NT2/D1 (cell line): ENCODE measurements around the gene CIAO2B.
A peak's percentile ranks its signal among the peaks of the same experiment; 100 is the strongest.

Source experiments
- DNase-seq: peaks from one replicate; pipeline ENCODE4 v3.0.0-alpha.2; 2011; ENCODE audit warnings: low read depth, low spot score
- H3K27me3 ChIP-seq: 2 replicates; pipeline ENCODE4 v1.6.0; 2011; ENCODE audit warnings: mild to moderate bottlenecking; ENCODE audit not compliant: insufficient read length, insufficient read depth
- H3K36me3 ChIP-seq: 2 replicates; pipeline ENCODE4 v1.6.1; 2011; ENCODE audit warnings: mild to moderate bottlenecking, low read length, mixed read lengths; ENCODE audit not compliant: insufficient read depth, insufficient read length
- H3K4me1 ChIP-seq: 2 replicates; pipeline ENCODE4 v1.5.1; 2011; ENCODE audit not compliant: insufficient read depth, insufficient read length
- H3K4me3 ChIP-seq: 2 replicates; pipeline ENCODE4 v1.5.1; 2011; ENCODE audit warnings: low read depth; ENCODE audit not compliant: insufficient read length
- H3K9ac ChIP-seq: 2 replicates; pipeline ENCODE4 v1.6.0; 2011; ENCODE audit warnings: low read depth; ENCODE audit not compliant: insufficient read length
- H3K9me3 ChIP-seq: 2 replicates; pipeline ENCODE4 v1.5.1; 2011; ENCODE audit warnings: mild to moderate bottlenecking, low read length; ENCODE audit not compliant: insufficient read depth
- SUZ12 ChIP-seq: IDR thresholded peaks from 2 replicates; pipeline ENCODE4 v1.6.1; 2011; ENCODE audit not compliant: insufficient read length, insufficient read depth; ENCODE audit errors: extremely low read depth
- YY1 ChIP-seq: IDR thresholded peaks from 2 replicates; pipeline ENCODE4 v1.6.1; 2011; ENCODE audit not compliant: insufficient read length, insufficient read depth
- ZNF274 ChIP-seq: IDR thresholded peaks from 2 replicates; pipeline ENCODE4 v1.6.1; 2011; ENCODE audit warnings: mild to moderate bottlenecking, low read depth, low read length

The CIAO2B gene

GRCh38 chr16:66933776-66934137 is 445 bp downstream of the CIAO2B start:
- DNase-seq, result no peak
- Histone ChIP-seq H3K9me3 (no peaks in the 10 kb centered on the region), H3K4me1 (peaks cover 9% of the 10 kb centered on the region), H3K9ac (peak overlapping the region; percentile 99), H3K27me3 (no peaks in the 10 kb centered on the region), H3K36me3 (peaks cover 38% of the 10 kb centered on the region), H3K4me3 (peak overlapping the region; percentile 96)
- TF ChIP-seq YY1 (no peak), ZNF274 (no peak), SUZ12 (no peak)

GRCh38 chr16:66932076-66932475 is 2.1 kb downstream of the CIAO2B start:
- no peaks in the 10 kb centered on the region for H3K9me3 ChIP-seq

GRCh38 chr16:66931665-66932064 is 2.5 kb downstream of the CIAO2B start:
- no peak overlapping the region for H3K9ac ChIP-seq

More at GRCh38 chr16:66932076-66932475, 2.1 kb downstream of the CIAO2B start:
- no peak overlapping the region for H3K4me3 ChIP-seq
- H3K27me3 ChIP-seq, result peaks cover 4% of the 10 kb centered on the region
- H3K36me3 ChIP-seq, result peaks cover 22% of the 10 kb centered on the region
- TF ChIP-seq YY1 (no peak), ZNF274 (no peak), SUZ12 (no peak)
- H3K4me1 ChIP-seq, result peaks cover 22% of the 10 kb centered on the region
- DNase-seq, result no peak
- no peak overlapping the region for H3K9ac ChIP-seq

GRCh38 chr16:66930189-66930588 is 4.0 kb downstream of the CIAO2B start:
- DNase-seq, result no peak
- peaks cover 23% of the 10 kb centered on the region for H3K27me3 ChIP-seq

More at GRCh38 chr16:66931665-66932064, 2.5 kb downstream of the CIAO2B start:
- Histone ChIP-seq H3K27me3 (peaks cover 8% of the 10 kb centered on the region), H3K4me1 (peaks cover 24% of the 10 kb centered on the region), H3K4me3 (no peak overlapping the region), H3K36me3 (peaks cover 19% of the 10 kb centered on the region), H3K9me3 (no peaks in the 10 kb centered on the region)
- DNase-seq, result no peak
- no peak for TF ChIP-seq ZNF274
- no peak for TF ChIP-seq SUZ12
- TF ChIP-seq YY1, result no peak

GRCh38 chr16:66928702-66929388 is 5.4 kb downstream of the CIAO2B start:
- H3K4me3 ChIP-seq, result no peak overlapping the region
- TF ChIP-seq ZNF274 (no peak), SUZ12 (no peak), YY1 (no peak)
- no peaks in the 10 kb centered on the region for H3K9me3 ChIP-seq
- H3K9ac ChIP-seq, result no peak overlapping the region
- peaks cover 36% of the 10 kb centered on the region for H3K27me3 ChIP-seq
- no peak for DNase-seq
- peaks cover 25% of the 10 kb centered on the region for H3K4me1 ChIP-seq
- peaks cover 17% of the 10 kb centered on the region for H3K36me3 ChIP-seq

More at GRCh38 chr16:66930189-66930588, 4.0 kb downstream of the CIAO2B start:
- H3K9ac ChIP-seq, result no peak overlapping the region
- no peaks in the 10 kb centered on the region for H3K9me3 ChIP-seq
- H3K4me1 ChIP-seq, result peaks cover 27% of the 10 kb centered on the region
- H3K36me3 ChIP-seq, result peaks cover 15% of the 10 kb centered on the region
- TF ChIP-seq ZNF274, result no peak
- no peak for TF ChIP-seq YY1
- TF ChIP-seq SUZ12, result no peak
- no peak overlapping the region for H3K4me3 ChIP-seq

GRCh38 chr16:66927918-66928649 is 6.1 kb downstream of the CIAO2B start:
- no peaks in the 10 kb centered on the region for H3K9me3 ChIP-seq
- peaks cover 23% of the 10 kb centered on the region for H3K36me3 ChIP-seq
- DNase-seq, result no peak
- peaks cover 23% of the 10 kb centered on the region for H3K4me1 ChIP-seq
- no peak for TF ChIP-seq SUZ12
- no peak for TF ChIP-seq ZNF274
- no peak for TF ChIP-seq YY1
- peaks cover 43% of the 10 kb centered on the region for H3K27me3 ChIP-seq
- no peak overlapping the region for H3K4me3 ChIP-seq
- no peak overlapping the region for H3K9ac ChIP-seq

- TF ChIP-seq SUZ12 (no peak), ZNF274 (no peak), YY1 (no peak)
- DNase-seq, result peak; percentile 35
- Histone ChIP-seq H3K4me3 (no peak overlapping the region), H3K9ac (no peak overlapping the region), H3K4me1 (peaks cover 24% of the 10 kb centered on the region), H3K36me3 (peaks cover 18% of the 10 kb centered on the region), H3K9me3 (no peaks in the 10 kb centered on the region), H3K27me3 (peaks cover 46% of the 10 kb centered on the region)
Observed at GRCh38 chr16:66926961-66927436, 7.2 kb downstream of the CIAO2B start.
